Measurements from ENCODE around the gene ITPA.

- TF ChIP-seq, protein P1, sequence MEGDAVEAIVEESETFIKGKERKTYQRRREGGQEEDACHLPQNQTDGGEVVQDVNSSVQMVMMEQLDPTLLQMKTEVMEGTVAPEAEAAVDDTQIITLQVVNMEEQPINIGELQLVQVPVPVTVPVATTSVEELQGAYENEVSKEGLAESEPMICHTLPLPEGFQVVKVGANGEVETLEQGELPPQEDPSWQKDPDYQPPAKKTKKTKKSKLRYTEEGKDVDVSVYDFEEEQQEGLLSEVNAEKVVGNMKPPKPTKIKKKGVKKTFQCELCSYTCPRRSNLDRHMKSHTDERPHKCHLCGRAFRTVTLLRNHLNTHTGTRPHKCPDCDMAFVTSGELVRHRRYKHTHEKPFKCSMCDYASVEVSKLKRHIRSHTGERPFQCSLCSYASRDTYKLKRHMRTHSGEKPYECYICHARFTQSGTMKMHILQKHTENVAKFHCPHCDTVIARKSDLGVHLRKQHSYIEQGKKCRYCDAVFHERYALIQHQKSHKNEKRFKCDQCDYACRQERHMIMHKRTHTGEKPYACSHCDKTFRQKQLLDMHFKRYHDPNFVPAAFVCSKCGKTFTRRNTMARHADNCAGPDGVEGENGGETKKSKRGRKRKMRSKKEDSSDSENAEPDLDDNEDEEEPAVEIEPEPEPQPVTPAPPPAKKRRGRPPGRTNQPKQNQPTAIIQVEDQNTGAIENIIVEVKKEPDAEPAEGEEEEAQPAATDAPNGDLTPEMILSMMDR (IDR thresholded peaks at IDR 0.05), result no peak
- no peak for TF ChIP-seq POLR2A (IDR thresholded peaks at IDR 0.05)
These were observed 31.6 kb downstream of the ITPA start for GRCh38 chr20:3240776-3241363.
